GM12878 (cell line): Measurements from ENCODE around the gene TMEM18. TPM values are rescaled to one million over a fixed set of nuclear protein-coding genes. Genes with fewer than 3 reads are reported as not detected.

Experiments
- ATAC-seq: fragments of 200-7000 bp; cut with Tn5 transposase; 3 replicates; pipeline ENCODE4 v1.9.1; 2020; ENCODE audit warnings: mild to moderate bottlenecking, moderate library complexity
- BruUV-seq: library from RNA; stranded (reverse); fragments of 400-500 nt; replicated peaks from 2 replicates; lab custom pipeline; 2021; lab: Mats Ljungman, UMichigan
- CTCF ChIA-PET: fragments of 300-600 bp; sonication (Branson Sonifier 250); formaldehyde crosslinking; extraction: SDS; loops from one replicate; lab custom pipeline; 2021; ENCODE audit warnings: inconsistent platforms; lab: Yijun Ruan, JAX
- POLR2A ChIA-PET: fragments of 350-600 bp; formaldehyde crosslinking; extraction: SDS; loops from one replicate; lab custom pipeline; 2021; ENCODE audit warnings: inconsistent platforms; lab: Charles Lee
- RAD21 ChIA-PET: fragments of 300-600 bp; sonication (Branson Sonifier 250); formaldehyde crosslinking; loops from one replicate; lab custom pipeline; 2023; ENCODE audit warnings: antibody characterized with exemption; ENCODE audit not compliant: unreplicated experiment; lab: Charles Lee
- SMC1A ChIA-PET: fragments of 300-600 bp; sonication (Branson Sonifier 250); formaldehyde crosslinking; loops from one replicate; lab custom pipeline; 2023; ENCODE audit not compliant: unreplicated experiment, uncharacterized antibody; lab: Charles Lee
- DNase-seq: peaks from one replicate; pipeline ENCODE4 v3.0.0-alpha.2; 2011; ENCODE audit warnings: low read depth, low spot score
- FAIRE-seq: peaks from 3 replicates; lab custom pipeline; 2011; peaks lifted over from hg19 to GRCh38; lab: Jason Lieb, UNC
- H2AFZ ChIP-seq: 2 replicates; pipeline ENCODE4 v1.6.0; 2011; ENCODE audit warnings: low read depth, low read length, control low read depth; ENCODE audit not compliant: control insufficient read depth
- H3K27ac ChIP-seq: 2 replicates; pipeline ENCODE4 v1.5.1; 2011; ENCODE audit warnings: control low read depth; ENCODE audit not compliant: control insufficient read depth, insufficient read depth
- H3K27me3 ChIP-seq, 2 experiments: replicated peaks in 1 of 2; 2 replicates each; pipeline versions ENCODE4 v1.6.0 to v1.6.1; 2011; ENCODE audit warnings: low read length in 1 of 2; ENCODE audit not compliant: control insufficient read depth in 2 of 2, insufficient read depth in 2 of 2
- H3K36me3 ChIP-seq, 2 experiments: 2 replicates each; pipeline ENCODE4 v1.5.1; 2011; ENCODE audit warnings: low read length in 1 of 2; ENCODE audit not compliant: control insufficient read depth in 2 of 2, insufficient read depth in 2 of 2
- H3K4me1 ChIP-seq: 2 replicates; pipeline ENCODE4 v1.6.1; 2011; ENCODE audit warnings: mild to moderate bottlenecking, low read length, moderate library complexity, mixed read lengths; ENCODE audit not compliant: control insufficient read depth, insufficient read depth
- H3K4me2 ChIP-seq: 2 replicates; pipeline ENCODE4 v1.6.0; 2011; ENCODE audit warnings: control low read depth; ENCODE audit not compliant: control insufficient read depth, insufficient read depth
- H3K4me3 ChIP-seq: fragments of 200-600 bp; sonication (generic); 2 replicates; pipeline ENCODE4 v1.5.1; 2016
- H3K79me2 ChIP-seq: 2 replicates; pipeline ENCODE4 v1.6.0; 2011; ENCODE audit warnings: low read length; ENCODE audit not compliant: control insufficient read depth, insufficient read depth
- H3K9ac ChIP-seq: 2 replicates; pipeline ENCODE4 v1.8.0; 2011; ENCODE audit warnings: low read length, control low read depth, mixed read lengths; ENCODE audit not compliant: control insufficient read depth, insufficient read depth
- H3K9me3 ChIP-seq: replicated peaks from 3 replicates; pipeline ENCODE4 v1.5.1; 2011; ENCODE audit warnings: mild to moderate bottlenecking, low read length; ENCODE audit not compliant: control insufficient read depth, insufficient read depth
- H4K20me1 ChIP-seq: 2 replicates; pipeline ENCODE4 v1.6.0; 2011; ENCODE audit not compliant: control insufficient read depth, insufficient read depth
- ASH2L ChIP-seq: fragments of 300-600, 200-600 bp; sonication (generic); IDR thresholded peaks from 2 replicates; pipeline ENCODE4 v1.6.1; 2017; ENCODE audit warnings: low read depth, mild to moderate bottlenecking, borderline replicate concordance
- BMI1 ChIP-seq: fragments of 450-650 bp; IDR thresholded peaks from 2 replicates; pipeline ENCODE4 v1.6.1; 2016; ENCODE audit warnings: mild to moderate bottlenecking, moderate library complexity, borderline replicate concordance
- CREM ChIP-seq: IDR thresholded peaks from 2 replicates; pipeline ENCODE4 v1.6.1; 2014; ENCODE audit warnings: antibody characterized with exemption, low read depth
- DPF2 ChIP-seq: fragments of 450-650 bp; IDR thresholded peaks from 2 replicates; pipeline ENCODE4 v1.6.1; 2017; ENCODE audit warnings: mild to moderate bottlenecking
- IRF4 ChIP-seq: IDR thresholded peaks from 2 replicates; pipeline ENCODE4 v1.6.1; 2011; ENCODE audit warnings: low read depth, low read length
- NR2C1 ChIP-seq: fragments of 450-650 bp; IDR thresholded peaks from 2 replicates; pipeline ENCODE4 v1.6.1; 2017; ENCODE audit warnings: antibody characterized with exemption, mild to moderate bottlenecking, moderate library complexity
- NR2C2 ChIP-seq: IDR thresholded peaks from 2 replicates; pipeline ENCODE4 v1.6.1; 2011; ENCODE audit warnings: borderline replicate concordance, low read depth; ENCODE audit not compliant: control insufficient read depth, insufficient read length
- NR2F1 ChIP-seq: fragments of 450-650 bp; conservative IDR thresholded peaks from 2 replicates; pipeline ENCODE4 v1.6.1; 2017; ENCODE audit warnings: mild to moderate bottlenecking
- REST ChIP-seq: IDR thresholded peaks from 2 replicates; pipeline ENCODE4 v1.6.1; 2012; ENCODE audit warnings: mild to moderate bottlenecking, low read depth, low read length
- SMC3 ChIP-seq: IDR thresholded peaks from 2 replicates; pipeline ENCODE4 v1.6.1; 2011; ENCODE audit warnings: low read length, improper control_type of control experiment, borderline replicate concordance
- SUZ12 ChIP-seq: fragments of 200-600 bp; sonication (generic); IDR thresholded peaks from one replicate; pipeline ENCODE4 v1.6.1; 2018; ENCODE audit warnings: antibody characterized with exemption, mild to moderate bottlenecking; ENCODE audit not compliant: unreplicated experiment
- YY1 ChIP-seq: IDR thresholded peaks from 2 replicates; pipeline ENCODE4 v1.6.1; 2011; ENCODE audit warnings: low read depth, mild to moderate bottlenecking, low read length
- WGBS: methylation state at CpG from one replicate; pipeline ENCODE4 v1.1.6; 2016; ENCODE audit warnings: low lambda C conversion rate; ENCODE audit not compliant: insufficient replicate concordance, insufficient coverage; ENCODE audit errors: missing lambda C conversion rate; 5-methylcytosine and 5-hydroxymethylcytosine counted together
- in situ Hi-C: fragments of 300-500 bp; cut with MboI; formaldehyde crosslinking; loops from 9 replicates; pipeline ENCODE4 v1.14.3; 2018; ENCODE audit warnings: mixed read lengths
- intact Hi-C: fragments of 100-400 bp; cut with micrococcal nuclease; formaldehyde crosslinking; loops from one replicate; pipeline ENCODE4 v1.14.2; 2022; ENCODE audit not compliant: unreplicated experiment
- polyA plus RNA-seq, 11 experiments: library from polyadenylated mRNA; depleted of rRNA in 4 of 11; unstranded in 6 of 11; stranded (reverse) in 5 of 11; fragments of >200 nt; fragmentation: Nextera tagmentation in 4 of 11; fragmentation: Illumina TruSeq in 1 of 11; extraction: Ambion mirVana in 4 of 11; extraction: Trizol in 1 of 11; gene quantifications; 1 replicate in 1 of 11; 2 replicates in 10 of 11; pipeline versions ENCODE4 v1.2.1 to v1.2.3, GENCODE V29; 2011 to 2016; ENCODE audit warnings: inconsistent platforms in 2 of 11, missing spikeins in 2 of 11, low read depth in 1 of 11
- total RNA-seq, 4 experiments: library from RNA; depleted of rRNA in 3 of 4; stranded (reverse); fragments of >200 nt in 3 of 4; fragmentation: Illumina TruSeq in 1 of 4; extraction: Trizol in 1 of 4; gene quantifications; 2 replicates each; pipeline versions ENCODE4 v1.2.1 to v1.2.3, GENCODE V29; 2013 to 2021

TMEM18 gene
- total and polyA plus RNA-seq, 10 of the 15 experiments (the other 5 are each of a cell fraction or from before 2014, with no cell fraction given), result 11.2 to 56.3 (median 26.0) TPM

DNA sequence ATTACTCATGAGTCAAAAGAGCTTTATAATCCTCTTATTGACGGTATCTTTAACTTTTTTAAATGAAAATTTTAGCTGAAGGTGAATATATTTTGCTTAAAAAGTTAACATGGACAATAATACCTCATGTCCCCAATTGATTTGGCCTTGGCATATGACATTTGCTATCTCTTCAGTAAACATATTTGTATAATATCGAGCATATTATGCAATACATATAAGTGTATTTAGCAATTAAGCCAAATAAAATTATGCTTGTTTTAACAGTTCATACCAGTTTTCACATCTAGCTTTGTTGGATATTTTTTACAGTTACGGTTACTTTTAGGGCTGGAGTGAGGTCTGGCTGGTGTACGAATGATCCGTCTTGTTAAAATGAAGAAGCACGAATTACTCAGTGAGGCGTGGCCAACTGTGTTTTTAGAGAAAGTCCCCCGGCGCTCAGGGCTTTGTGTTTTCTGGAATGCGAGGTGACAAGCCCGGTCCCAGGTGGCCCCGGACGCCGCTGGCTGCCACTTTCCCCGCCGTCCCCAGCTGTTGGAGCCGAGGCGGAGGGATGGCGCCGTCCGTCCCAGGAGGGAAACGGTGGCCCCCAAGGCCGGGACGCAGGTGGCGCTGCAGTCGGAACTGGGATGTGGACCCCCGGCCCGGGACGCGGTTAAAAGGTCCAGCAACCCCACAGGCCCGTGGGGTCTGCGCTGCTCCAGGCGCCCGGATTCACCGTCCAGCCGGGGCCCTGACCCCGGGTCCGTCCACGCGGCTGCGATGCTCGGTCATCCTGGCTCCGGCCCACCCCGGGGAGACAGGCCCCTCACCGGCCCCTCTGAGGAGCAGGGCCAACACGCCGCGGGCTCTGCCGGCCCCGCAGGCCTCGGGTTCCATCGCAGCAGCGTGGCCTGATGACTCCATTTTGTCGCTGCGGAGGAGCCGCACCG lies 41.3 kb downstream of the TMEM18 start:
- no peak for DNase-seq

More for the DNA sequence above, 41.3 kb downstream of the TMEM18 start:
- no peaks in the 10 kb centered on the region for H3K4me1 ChIP-seq
- no peaks in the 10 kb centered on the region for H3K9me3 ChIP-seq
- FAIRE-seq (no peak), ATAC-seq (no peak)
- H3K36me3 ChIP-seq, result no peaks in the 10 kb centered on the region
- no peaks in the 10 kb centered on the region for H4K20me1 ChIP-seq
- ChIA-PET CTCF (interaction anchor here (0.7 to 1.8 kb wide), 8 partner anchors 8 to 621 kb away, joined by 3 to 6 read pairs (median 4); no protein-coding TSS in a partner anchor), POLR2A (no interaction called here), SMC1A (interaction anchor here (2.2 kb wide), 1 partner anchor 389 kb away, joined by 9 read pairs; no protein-coding TSS in a partner anchor), RAD21 (interaction anchor here (1.0 kb wide), 2 partner anchors 10 to 389 kb away, joined by 3 to 6 read pairs; no protein-coding TSS in a partner anchor)
- no peak overlapping the region for H3K9ac ChIP-seq
- H3K27me3 ChIP-seq, result no peaks in the 10 kb centered on the region; a peak in 1 of 4 replicates
- WGBS, result 61% methylated on average over 45 of the region's 57 CpGs
- no peak overlapping the region for H3K27ac ChIP-seq
- H3K4me2 ChIP-seq, result no peak overlapping the region
- intact Hi-C loops, result loop anchor here (2.0 to 10.0 kb wide), 3 partner anchors 389 to 1181 kb away; no protein-coding TSS in a partner anchor
- H2AFZ ChIP-seq, result no peak overlapping the region
- no TSS peak for BruUV-seq
- in situ Hi-C loops, result loop anchor here (10.0 kb wide), 1 partner anchor 391 kb away; no protein-coding TSS in a partner anchor
- no peak for TF ChIP-seq REST
- no peak for TF ChIP-seq ASH2L
- TF ChIP-seq BMI1, result no peak
- TF ChIP-seq SUZ12, result no peak
- TF ChIP-seq SMC3, result no peak
- TF ChIP-seq NR2F1, result no peak
- TF ChIP-seq NR2C1, result no peak
- no peak for TF ChIP-seq IRF4
- TF ChIP-seq CREM, result no peak
- TF ChIP-seq DPF2, result no peak
- TF ChIP-seq NR2C2, result no peak
- TF ChIP-seq YY1, result no peak
- TF ChIP-seq, all 136 proteins: peak for 0
- Histone ChIP-seq H3K79me2 (no peaks in the 10 kb centered on the region), H3K4me3 (no peak overlapping the region)
